Endothelial cell (in vitro differentiated cells): ENCODE measurements around the gene THEMIS. TPM values are rescaled to one million over a fixed set of nuclear protein-coding genes. Genes with fewer than 3 reads are reported as not detected.

Source experiments
- DNase-seq: peaks from one replicate; pipeline ENCODE4 v3.0.0; 2021; ENCODE audit warnings: low spot score
- H3K27ac Mint-ChIP-seq: one replicate; pipeline ENCODE4 v1.8.0; 2021; ENCODE audit warnings: mixed read lengths, inconsistent platforms; ENCODE audit not compliant: unreplicated experiment
- H3K27me3 Mint-ChIP-seq: one replicate; pipeline ENCODE4 v1.8.0; 2021; ENCODE audit warnings: mild to moderate bottlenecking, moderate library complexity, mixed read lengths, inconsistent platforms; ENCODE audit not compliant: unreplicated experiment
- H3K36me3 Mint-ChIP-seq: one replicate; pipeline ENCODE4 v1.8.0; 2021; ENCODE audit warnings: mild to moderate bottlenecking, low read depth, mixed read lengths, inconsistent platforms; ENCODE audit not compliant: unreplicated experiment
- H3K4me1 Mint-ChIP-seq: one replicate; pipeline ENCODE4 v1.8.0; 2021; ENCODE audit warnings: mild to moderate bottlenecking, mixed read lengths, inconsistent platforms; ENCODE audit not compliant: unreplicated experiment
- H3K4me3 Mint-ChIP-seq: one replicate; pipeline ENCODE4 v1.8.0; 2021; ENCODE audit warnings: mild to moderate bottlenecking, mixed read lengths, inconsistent platforms; ENCODE audit not compliant: unreplicated experiment
- H3K9me3 Mint-ChIP-seq: one replicate; pipeline ENCODE4 v1.8.0; 2021; ENCODE audit warnings: mixed read lengths, inconsistent platforms; ENCODE audit not compliant: unreplicated experiment
- CTCF ChIP-seq: fragments of 200-600 bp; sonication (generic); IDR thresholded peaks from one replicate; pipeline ENCODE4 v1.5.0; 2021; ENCODE audit warnings: antibody characterized with exemption; ENCODE audit not compliant: unreplicated experiment
- total RNA-seq: library from RNA; stranded (reverse); fragmentation: NEBNext Ultra II Directional; extraction: Animal tissue kit (Norgen Biotek cat#: 25700); gene quantifications from one replicate; pipeline ENCODE4 v1.2.1, GENCODE V29; 2021; ENCODE audit not compliant: unreplicated experiment

The THEMIS gene
- total RNA-seq, 1 donor from 2014 or later = not detected

DNA sequence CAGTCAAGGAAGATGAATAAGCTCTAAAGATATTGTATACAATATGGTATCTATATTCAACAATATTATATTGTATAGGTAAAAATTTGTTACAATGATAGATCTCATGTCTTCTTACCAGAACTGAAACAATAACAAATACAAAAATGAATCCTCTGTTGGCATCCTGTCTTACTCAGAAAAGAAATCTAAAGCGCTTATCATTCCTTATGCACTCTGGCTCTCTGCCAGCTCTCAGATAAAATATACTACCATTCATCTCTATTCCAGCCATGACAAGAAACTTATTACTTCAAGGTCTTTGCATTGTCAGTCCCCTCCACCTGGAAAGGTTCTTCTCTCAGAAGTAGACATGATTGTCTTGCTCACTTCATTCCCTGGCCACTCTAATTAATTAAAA lies 138.6 kb downstream of the THEMIS start:
- DNase-seq = no peak
- H3K36me3 Mint-ChIP-seq = no peaks in the 10 kb centered on the region
- H3K4me3 Mint-ChIP-seq = no peak overlapping the region
- no peak overlapping the region for H3K27ac Mint-ChIP-seq
- TF ChIP-seq CTCF = no peak
- no peaks in the 10 kb centered on the region for H3K9me3 Mint-ChIP-seq
- H3K27me3 Mint-ChIP-seq = no peaks in the 10 kb centered on the region
- no peaks in the 10 kb centered on the region for H3K4me1 Mint-ChIP-seq

DNA sequence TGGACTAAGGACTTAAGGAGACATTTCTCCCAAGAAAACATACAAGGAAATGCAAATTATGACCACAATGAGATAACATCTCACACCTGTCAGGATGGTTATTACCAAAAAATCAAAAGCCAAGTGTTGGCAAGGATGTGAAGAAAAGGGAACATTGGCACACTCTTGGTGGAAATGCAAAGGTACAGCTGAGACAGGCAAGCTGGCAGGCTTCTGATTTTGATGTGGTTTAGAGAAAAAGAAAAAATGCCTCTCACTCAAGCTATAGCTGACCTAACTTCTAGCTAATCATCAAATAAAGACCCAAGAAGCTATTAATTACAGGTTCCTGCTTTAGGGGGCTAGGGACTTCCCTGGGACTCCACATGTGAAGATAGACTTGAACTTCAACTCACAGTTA lies 139.8 kb downstream of the THEMIS start:
- Mint-ChIP-seq H3K4me1 (no peaks in the 10 kb centered on the region), H3K4me3 (no peak overlapping the region), H3K9me3 (no peaks in the 10 kb centered on the region), H3K36me3 (no peaks in the 10 kb centered on the region), H3K27ac (no peak overlapping the region), H3K27me3 (no peaks in the 10 kb centered on the region)
- TF ChIP-seq CTCF = no peak
- no peak for DNase-seq

DNA sequence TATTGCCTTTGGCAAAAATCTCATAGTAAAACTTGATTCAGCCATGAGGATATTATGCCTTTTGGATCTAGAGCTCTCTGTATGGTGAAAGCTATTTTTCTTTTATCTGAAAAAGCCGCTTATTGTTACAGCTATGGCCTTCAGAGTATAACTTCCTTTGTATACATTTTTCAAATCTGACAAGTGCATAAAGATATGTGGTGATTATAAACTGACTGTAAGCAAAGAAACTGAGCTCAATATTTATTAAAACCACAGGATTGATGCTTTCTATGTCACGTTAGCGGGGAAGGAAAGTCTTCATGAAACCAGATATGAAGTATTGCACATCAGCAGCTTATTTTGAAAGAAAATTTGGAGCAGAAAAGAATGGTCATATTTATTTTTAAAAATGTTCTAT lies 151.8 kb downstream of the THEMIS start:
- no peak for DNase-seq
- H3K4me3 Mint-ChIP-seq = no peak overlapping the region
- H3K4me1 Mint-ChIP-seq = no peaks in the 10 kb centered on the region
- H3K27ac Mint-ChIP-seq = no peak overlapping the region
- H3K9me3 Mint-ChIP-seq = no peaks in the 10 kb centered on the region
- no peaks in the 10 kb centered on the region for H3K36me3 Mint-ChIP-seq
- no peaks in the 10 kb centered on the region for H3K27me3 Mint-ChIP-seq
- no peak for TF ChIP-seq CTCF

- Mint-ChIP-seq H3K4me1 (no peaks in the 10 kb centered on the region), H3K36me3 (no peaks in the 10 kb centered on the region), H3K4me3 (no peak overlapping the region), H3K27me3 (no peaks in the 10 kb centered on the region), H3K9me3 (no peaks in the 10 kb centered on the region), H3K27ac (no peak overlapping the region)
- TF ChIP-seq CTCF = no peak
- DNase-seq = no peak
Measured at GRCh38 chr6:127748290-127748689, 152.6 kb downstream of the THEMIS start.

GRCh38 chr6:127738423-127738822 lies 162.4 kb downstream of the THEMIS start:
- Mint-ChIP-seq H3K36me3 (no peaks in the 10 kb centered on the region), H3K4me1 (no peaks in the 10 kb centered on the region), H3K9me3 (no peaks in the 10 kb centered on the region), H3K27ac (no peak overlapping the region), H3K4me3 (no peak overlapping the region), H3K27me3 (no peaks in the 10 kb centered on the region)
- TF ChIP-seq CTCF = no peak
- DNase-seq = no peak
